KOPT-K1 (cell line): Measurements from ENCODE around the gene APEH.

Source experiments
- H3K27ac ChIP-seq: fragments of 200-600 bp; sonication (generic); 2 replicates; pipeline ENCODE4 v1.5.1; 2016; ENCODE audit warnings: antibody characterized with exemption, mild to moderate bottlenecking, low read depth, low read length; ENCODE audit not compliant: poor library complexity, severe bottlenecking
- H3K36me3 ChIP-seq: fragments of 200-600 bp; sonication (generic); 2 replicates; pipeline ENCODE4 v1.5.1; 2017; ENCODE audit warnings: antibody characterized with exemption, mild to moderate bottlenecking, low read length, moderate library complexity; ENCODE audit not compliant: insufficient read depth
- H3K9me3 ChIP-seq: fragments of 200-600 bp; sonication (generic); 2 replicates; pipeline ENCODE4 v1.5.1; 2017; ENCODE audit warnings: antibody characterized with exemption, low read length, mild to moderate bottlenecking; ENCODE audit not compliant: insufficient read depth, poor library complexity, severe bottlenecking

Gene APEH

GRCh38 chr3:49642708-49643145 lies 31.4 kb upstream of the APEH start:
- Histone ChIP-seq H3K9me3 (no peaks in the 10 kb centered on the region), H3K36me3 (no peaks in the 10 kb centered on the region), H3K27ac (no peak overlapping the region)

- no peaks in the 10 kb centered on the region for H3K36me3 ChIP-seq
- H3K9me3 ChIP-seq: no peaks in the 10 kb centered on the region
- H3K27ac ChIP-seq: no peak overlapping the region
Measured at GRCh38 chr3:49644684-49645083, 29.5 kb upstream of the APEH start.

- no peak overlapping the region for H3K27ac ChIP-seq
- no peaks in the 10 kb centered on the region for H3K36me3 ChIP-seq
- no peaks in the 10 kb centered on the region for H3K9me3 ChIP-seq
Measured at GRCh38 chr3:49646236-49646635, 27.9 kb upstream of the APEH start.

GRCh38 chr3:49647741-49648140 lies 26.4 kb upstream of the APEH start:
- no peaks in the 10 kb centered on the region for H3K9me3 ChIP-seq
- H3K27ac ChIP-seq: no peak overlapping the region
- no peaks in the 10 kb centered on the region for H3K36me3 ChIP-seq

- no peaks in the 10 kb centered on the region for H3K36me3 ChIP-seq
- H3K27ac ChIP-seq: no peak overlapping the region
- no peaks in the 10 kb centered on the region for H3K9me3 ChIP-seq
Measured at GRCh38 chr3:49648354-49649019, 25.7 kb upstream of the APEH start.

- H3K27ac ChIP-seq: no peak overlapping the region
- H3K9me3 ChIP-seq: no peaks in the 10 kb centered on the region
- H3K36me3 ChIP-seq: no peaks in the 10 kb centered on the region
Measured at GRCh38 chr3:49649576-49649975, 24.6 kb upstream of the APEH start.

- no peaks in the 10 kb centered on the region for H3K36me3 ChIP-seq
- no peaks in the 10 kb centered on the region for H3K9me3 ChIP-seq
- H3K27ac ChIP-seq: no peak overlapping the region
Measured at GRCh38 chr3:49650177-49650576, 24.0 kb upstream of the APEH start.

- Histone ChIP-seq H3K36me3 (no peaks in the 10 kb centered on the region), H3K9me3 (no peaks in the 10 kb centered on the region), H3K27ac (no peak overlapping the region)
Measured at GRCh38 chr3:49650637-49651036, 23.5 kb upstream of the APEH start.

- no peaks in the 10 kb centered on the region for H3K36me3 ChIP-seq
- no peaks in the 10 kb centered on the region for H3K9me3 ChIP-seq
- H3K27ac ChIP-seq: no peak overlapping the region
Measured at GRCh38 chr3:49652218-49652902, 21.8 kb upstream of the APEH start.

- Histone ChIP-seq H3K36me3 (no peaks in the 10 kb centered on the region), H3K27ac (no peak overlapping the region), H3K9me3 (no peaks in the 10 kb centered on the region)
Measured at GRCh38 chr3:49652903-49653415, 21.2 kb upstream of the APEH start.

- Histone ChIP-seq H3K36me3 (no peaks in the 10 kb centered on the region), H3K27ac (no peak overlapping the region), H3K9me3 (no peaks in the 10 kb centered on the region)
Measured at GRCh38 chr3:49653621-49654020, 20.5 kb upstream of the APEH start.

- no peak overlapping the region for H3K27ac ChIP-seq
- no peaks in the 10 kb centered on the region for H3K36me3 ChIP-seq
- H3K9me3 ChIP-seq: no peaks in the 10 kb centered on the region
Measured at GRCh38 chr3:49654176-49654825, 19.9 kb upstream of the APEH start.

GRCh38 chr3:49654955-49655556 lies 19.1 kb upstream of the APEH start:
- Histone ChIP-seq H3K9me3 (no peaks in the 10 kb centered on the region), H3K27ac (no peak overlapping the region), H3K36me3 (no peaks in the 10 kb centered on the region)

- no peaks in the 10 kb centered on the region for H3K36me3 ChIP-seq
- no peak overlapping the region for H3K27ac ChIP-seq
- no peaks in the 10 kb centered on the region for H3K9me3 ChIP-seq
Measured at GRCh38 chr3:49655731-49656285, 18.3 kb upstream of the APEH start.

GRCh38 chr3:49656541-49657112 lies 17.5 kb upstream of the APEH start:
- Histone ChIP-seq H3K27ac (no peak overlapping the region), H3K36me3 (no peaks in the 10 kb centered on the region), H3K9me3 (no peaks in the 10 kb centered on the region)
